Fibroblast of skin of scalp (primary cell): Measurements from ENCODE around the gene WBP4. TPM values are rescaled to one million over a fixed set of nuclear protein-coding genes. Genes with fewer than 3 reads are reported as not detected.
A peak's percentile ranks its signal among the peaks of the same experiment; 100 is the strongest.
"Not testable (repeated sequence)": the region's sequence is repeated elsewhere in the genome, so short reads cannot be mapped to it uniquely, and the experiment has no call there.

ENCODE experiments used
- DNase-seq: peaks from one replicate; pipeline ENCODE4 v3.0.0-alpha.2; 2013
- polyA plus RNA-seq, 2 experiments: library from polyadenylated mRNA; unstranded; fragments of 120-200 nt; gene quantifications; one replicate each; pipeline ENCODE4 v1.2.1, GENCODE V29; 2013; ENCODE audit not compliant: insufficient read length in 2 of 2

WBP4 gene
- 12.3 TPM for polyA plus RNA-seq (2013, experiment 1 of 2; ENCODE audit: insufficient read length)
- 14.8 TPM for polyA plus RNA-seq (2013, experiment 2 of 2; ENCODE audit: insufficient read length)

GRCh38 chr13:41061075-41061913 is at the start of gene WBP4:
Gene WBP4, plus strand, starts transcription at chr13:41061509. Its CDS starts 165 bp downstream, at chr13:41061674.
- DNase-seq, result peak; percentile 97

DNA sequence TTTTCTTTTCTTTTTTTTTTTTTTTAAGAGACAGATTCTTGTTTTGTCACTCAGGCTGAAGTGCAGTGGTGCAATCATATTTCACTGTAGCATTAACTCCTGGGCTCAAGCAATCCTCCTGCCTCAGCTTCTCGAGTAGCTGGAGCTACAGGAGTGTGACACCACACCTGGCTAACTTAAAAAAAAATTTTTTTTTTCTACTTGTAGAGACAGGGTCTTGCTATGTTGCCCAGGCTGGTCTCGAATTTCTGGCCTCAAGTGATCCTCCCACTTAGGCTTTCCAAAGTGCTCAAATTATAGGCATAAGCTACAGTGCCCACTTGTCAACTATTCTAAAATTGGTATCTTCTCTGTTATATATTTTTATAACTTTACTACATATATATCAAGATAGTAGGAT is 48.8 kb upstream of the WBP4 start:
- DNase-seq, result no peak

- DNase-seq, result no peak
These were observed 47.5 kb upstream of the WBP4 start for GRCh38 chr13:41013835-41014234.

GRCh38 chr13:41015920-41016319 is 45.4 kb upstream of the WBP4 start:
- no peak for DNase-seq

DNA sequence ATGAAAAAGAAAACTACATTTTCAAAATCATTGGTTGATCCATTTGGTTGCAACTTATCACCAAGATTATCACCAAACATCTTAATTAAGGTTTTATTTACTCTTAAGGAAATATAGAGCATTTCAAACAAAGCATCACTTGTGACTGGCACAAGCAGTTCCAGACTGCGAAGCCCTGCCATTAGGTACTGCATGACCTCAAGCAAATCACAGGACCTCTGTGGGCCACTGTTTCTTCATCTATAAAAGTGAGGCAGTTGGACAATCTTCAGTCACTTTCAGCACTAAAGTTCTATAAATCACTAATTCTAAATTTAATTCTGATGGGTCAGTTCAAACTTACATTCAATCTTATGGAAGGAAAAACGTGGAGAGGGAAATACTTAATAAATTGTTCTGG is 44.1 kb upstream of the WBP4 start:
- DNase-seq, result no peak

GRCh38 chr13:41017817-41018601 is 43.3 kb upstream of the WBP4 start:
- no peak for DNase-seq

- no peak for DNase-seq
These were observed 42.7 kb upstream of the WBP4 start for GRCh38 chr13:41018602-41018948.

GRCh38 chr13:41019011-41019487 is 42.3 kb upstream of the WBP4 start, which contains the start of gene ELF1:
Gene ELF1, minus strand, starts transcription at chr13:41019316. Its CDS starts 37,262 bp downstream, at chr13:40982054.
- peak; percentile 35 for DNase-seq

GRCh38 chr13:41019578-41020347 is 41.5 kb upstream of the WBP4 start:
- no peak for DNase-seq

- no peak for DNase-seq
These were observed 35.8 kb upstream of the WBP4 start for GRCh38 chr13:41025518-41025917.

- DNase-seq, result no peak
These were observed 34.5 kb upstream of the WBP4 start for GRCh38 chr13:41026788-41027187.

GRCh38 chr13:41028051-41028450 is 33.3 kb upstream of the WBP4 start:
- DNase-seq, result peak; percentile 33

DNA sequence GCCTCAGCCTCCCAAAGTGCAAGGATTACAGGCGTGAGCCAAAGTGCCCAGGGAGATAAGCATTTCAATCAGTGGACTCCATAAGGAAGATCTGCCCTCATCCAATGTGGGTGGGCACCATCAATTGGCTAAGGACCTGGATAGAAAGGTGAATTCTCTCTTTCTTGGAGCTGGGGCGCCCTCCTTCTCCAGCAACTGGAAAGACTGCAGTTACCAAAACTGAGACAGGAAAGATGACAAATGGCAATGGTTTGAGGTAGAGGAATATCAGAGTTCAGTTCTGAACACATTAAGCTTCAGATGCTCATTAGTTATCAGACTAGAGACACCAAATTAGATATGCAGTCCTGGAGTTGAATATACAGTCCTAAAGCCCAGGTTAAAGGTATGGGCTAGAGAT is 31.7 kb upstream of the WBP4 start:
- no peak for DNase-seq

DNA sequence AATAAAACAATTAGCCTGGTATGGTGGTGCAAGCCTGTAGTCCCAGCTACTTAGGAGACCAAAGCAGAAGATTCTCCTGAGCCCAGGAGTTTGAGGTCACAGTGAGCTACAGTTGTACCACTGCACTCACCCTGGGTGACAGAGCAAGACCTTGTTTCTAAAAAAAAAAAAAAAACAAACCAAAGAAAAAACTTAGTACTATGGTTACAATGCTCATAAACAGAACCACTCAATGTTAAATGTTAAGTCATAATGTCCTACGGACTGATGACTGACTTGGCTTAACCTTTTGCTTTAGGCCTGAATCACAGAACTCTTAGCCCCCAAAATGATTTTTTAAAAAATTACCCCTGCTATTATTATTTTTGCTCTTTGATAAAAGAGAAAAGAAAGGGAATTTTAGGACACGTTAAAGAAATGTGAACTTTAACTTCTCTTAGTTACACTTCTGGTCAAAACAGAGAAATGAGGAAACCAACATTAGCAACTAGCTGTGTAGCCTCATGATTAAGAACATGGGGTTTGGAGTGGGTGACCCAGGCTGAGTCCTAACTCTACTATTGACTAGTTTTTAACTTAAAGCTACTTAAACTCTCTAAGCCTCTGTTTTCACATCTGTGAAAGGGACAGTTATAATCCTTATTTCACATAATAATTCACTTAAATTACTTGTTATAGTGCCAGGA is 28.5 kb upstream of the WBP4 start:
- DNase-seq, result no peak

GRCh38 chr13:41034382-41034781 is 26.9 kb upstream of the WBP4 start:
- no peak for DNase-seq

DNA sequence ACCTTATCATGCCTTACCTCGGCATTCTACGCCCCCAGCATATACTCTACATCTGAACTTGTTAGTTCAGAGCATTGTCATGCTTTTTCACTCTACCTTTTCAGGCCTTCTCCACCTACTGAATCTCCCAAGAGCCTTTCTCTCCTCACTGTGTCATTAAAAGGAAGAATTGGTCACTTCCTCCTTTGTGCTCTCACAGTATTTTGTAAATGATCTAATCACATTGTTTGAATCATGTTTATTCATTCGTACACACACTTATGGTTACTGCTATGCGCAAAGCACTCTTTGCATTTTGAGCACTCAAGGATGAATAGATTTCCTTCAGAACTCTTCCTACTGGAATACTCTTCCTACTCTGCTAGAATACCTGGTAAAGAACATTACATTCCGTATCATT is 26.4 kb upstream of the WBP4 start:
- DNase-seq, result no peak

DNA sequence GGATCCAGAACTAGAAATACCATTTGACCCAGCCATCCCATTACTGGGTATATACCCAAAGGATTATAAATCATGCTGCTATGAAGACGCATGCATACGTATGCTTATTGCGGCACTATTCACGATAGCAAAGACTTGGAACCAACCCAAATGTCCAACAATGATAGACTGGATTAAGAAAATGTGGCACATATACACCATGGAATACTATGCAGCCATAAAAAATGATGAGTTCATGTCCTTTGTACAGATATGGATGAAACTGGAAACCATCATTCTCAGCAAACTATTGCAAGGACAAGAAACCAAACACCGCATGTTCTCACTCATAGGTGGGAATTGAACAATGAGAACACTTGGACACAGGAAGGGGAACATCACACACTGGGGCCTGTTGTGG is 24.8 kb upstream of the WBP4 start:
- DNase-seq, result not testable (repeated sequence)

- no peak for DNase-seq
These were observed 21.6 kb upstream of the WBP4 start for GRCh38 chr13:41039746-41040145.

DNA sequence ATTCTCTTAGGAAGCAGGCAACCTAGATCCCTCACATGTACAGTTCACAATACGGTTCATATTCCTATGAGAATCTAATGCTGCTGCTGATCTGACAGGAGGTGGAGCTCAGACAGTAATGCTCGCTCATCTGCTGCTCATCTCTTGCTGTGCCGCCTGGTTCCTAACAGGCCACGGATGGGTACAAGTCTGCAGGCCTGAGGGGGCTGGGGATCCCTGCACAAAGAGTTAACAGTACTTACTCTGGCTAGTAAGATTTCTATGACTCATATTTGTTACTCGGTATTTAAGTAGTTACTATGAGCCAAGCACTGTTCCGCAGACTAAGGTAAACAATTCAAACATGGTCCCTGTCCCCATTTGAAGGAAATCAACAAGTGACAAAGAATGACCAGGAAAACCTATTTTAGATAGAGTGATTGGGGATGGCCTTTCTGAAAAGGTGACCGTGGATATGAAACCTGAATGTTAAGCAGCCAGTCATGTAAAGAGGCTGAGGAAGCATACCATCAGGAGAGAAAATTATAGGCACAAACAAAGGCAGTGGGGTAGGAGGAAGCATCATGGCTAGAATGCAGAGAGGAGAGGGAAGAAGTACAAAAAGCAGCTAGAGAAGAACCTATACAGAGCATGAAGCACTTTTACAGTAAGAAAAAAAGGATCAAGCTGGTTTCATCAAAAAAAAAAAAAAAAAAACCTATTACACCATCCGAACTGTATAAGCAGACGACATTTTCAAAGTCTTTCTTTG is 20.6 kb upstream of the WBP4 start:
- no peak for DNase-seq

DNA sequence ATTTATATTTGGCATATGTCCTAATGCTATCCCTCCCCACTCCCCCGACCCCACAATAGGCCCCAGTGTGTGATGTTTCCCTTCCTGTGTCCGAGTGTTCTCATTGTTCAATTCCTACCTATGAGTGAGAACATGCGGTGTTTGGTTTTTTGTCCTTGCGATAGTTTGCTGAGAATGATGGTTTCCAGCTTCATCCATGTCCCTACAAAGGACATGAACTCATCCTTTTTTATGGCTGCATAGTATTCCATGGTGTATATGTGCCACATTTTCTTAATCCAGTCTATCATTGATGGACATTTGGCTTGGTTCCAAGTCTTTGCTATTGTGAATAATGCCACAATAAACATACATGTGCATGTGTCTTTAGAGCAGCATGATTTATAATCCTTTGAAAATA is 18.9 kb upstream of the WBP4 start:
- not testable (repeated sequence) for DNase-seq

- no peak for DNase-seq
These were observed 12.7 kb upstream of the WBP4 start for GRCh38 chr13:41048640-41049039.
